DND-41 (cell line): ENCODE results near the gene CHD1L.

Experiments
- CTCF ChIP-seq: IDR thresholded peaks from 2 replicates; pipeline ENCODE4 v1.5.1; 2012; ENCODE audit warnings: borderline replicate concordance, low read length, moderate library complexity, mild to moderate bottlenecking; ENCODE audit not compliant: poor library complexity, severe bottlenecking; ENCODE audit errors: extremely low read depth
- EZH2 ChIP-seq: IDR thresholded peaks from 3 replicates; pipeline ENCODE4 v1.6.1; 2012; ENCODE audit warnings: borderline replicate concordance, low read depth, mild to moderate bottlenecking, moderate library complexity, low read length, inconsistent platforms; ENCODE audit not compliant: severe bottlenecking

- TF ChIP-seq CTCF (no peak), EZH2 (no peak)
Measured at GRCh38 chr1:147218606-147219005, 23.9 kb upstream of the CHD1L start.
